Suprapubic skin (tissue), 4 donors: Measurements from ENCODE around the gene CSNK2A2.

ENCODE experiments used
- EP300 ChIP-seq: sonication (generic); formaldehyde crosslinking; IDR thresholded peaks from one replicate; pipeline ENCODE4 v1.6.1; 2017; ENCODE audit warnings: antibody characterized with exemption
- POLR2A ChIP-seq, 2 donors: fragments of 450-650 bp; IDR thresholded peaks; one replicate each; pipeline ENCODE4 v1.6.1; 2017; ENCODE audit warnings: antibody characterized with exemption in 2 of 2, mild to moderate bottlenecking in 2 of 2, moderate library complexity in 2 of 2
- POLR2AphosphoS5 ChIP-seq, 3 donors: sonication (generic); formaldehyde crosslinking; IDR thresholded peaks; one replicate each; pipeline ENCODE4 v1.6.1; 2017; ENCODE audit warnings: antibody characterized with exemption in 3 of 3
- TF ChIP-seq, protein P1 (sequence below), 2 donors: fragments of 200-600 bp in 1 of 2; fragments of 450-650 bp in 1 of 2; sonication (generic) in 1 of 2; IDR thresholded peaks; one replicate each; pipeline ENCODE4 v1.5.1; 2016 to 2019; ENCODE audit warnings: antibody characterized with exemption in 2 of 2, mild to moderate bottlenecking in 1 of 2, moderate library complexity in 1 of 2

DNA sequence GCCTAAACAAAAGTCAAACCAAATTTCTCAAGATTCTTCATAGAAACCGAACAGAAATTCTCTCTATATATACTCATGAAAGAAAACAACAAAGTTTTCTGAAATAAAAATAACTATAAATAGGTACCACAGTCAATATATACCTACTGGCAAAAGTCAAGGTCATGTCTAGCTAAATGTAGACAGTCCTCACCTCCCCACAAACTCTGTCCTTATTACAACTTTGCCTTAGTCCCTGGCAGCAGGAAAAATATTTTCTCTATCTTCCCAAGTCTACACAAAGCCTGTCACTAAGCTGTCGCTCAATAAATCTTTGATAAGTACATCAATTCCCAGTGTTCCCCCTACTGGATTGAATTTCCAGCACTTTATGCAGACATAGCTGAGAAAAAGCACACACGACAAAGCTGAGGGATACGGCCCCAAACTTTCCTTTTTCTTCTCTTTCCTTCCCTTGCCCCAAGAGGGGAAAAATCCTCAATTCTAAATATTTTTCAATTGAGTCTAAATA, 71.4 kb downstream of the CSNK2A2 start:
- TF ChIP-seq, protein P1, sequence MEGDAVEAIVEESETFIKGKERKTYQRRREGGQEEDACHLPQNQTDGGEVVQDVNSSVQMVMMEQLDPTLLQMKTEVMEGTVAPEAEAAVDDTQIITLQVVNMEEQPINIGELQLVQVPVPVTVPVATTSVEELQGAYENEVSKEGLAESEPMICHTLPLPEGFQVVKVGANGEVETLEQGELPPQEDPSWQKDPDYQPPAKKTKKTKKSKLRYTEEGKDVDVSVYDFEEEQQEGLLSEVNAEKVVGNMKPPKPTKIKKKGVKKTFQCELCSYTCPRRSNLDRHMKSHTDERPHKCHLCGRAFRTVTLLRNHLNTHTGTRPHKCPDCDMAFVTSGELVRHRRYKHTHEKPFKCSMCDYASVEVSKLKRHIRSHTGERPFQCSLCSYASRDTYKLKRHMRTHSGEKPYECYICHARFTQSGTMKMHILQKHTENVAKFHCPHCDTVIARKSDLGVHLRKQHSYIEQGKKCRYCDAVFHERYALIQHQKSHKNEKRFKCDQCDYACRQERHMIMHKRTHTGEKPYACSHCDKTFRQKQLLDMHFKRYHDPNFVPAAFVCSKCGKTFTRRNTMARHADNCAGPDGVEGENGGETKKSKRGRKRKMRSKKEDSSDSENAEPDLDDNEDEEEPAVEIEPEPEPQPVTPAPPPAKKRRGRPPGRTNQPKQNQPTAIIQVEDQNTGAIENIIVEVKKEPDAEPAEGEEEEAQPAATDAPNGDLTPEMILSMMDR (IDR thresholded peaks at IDR 0.05) = no peak
- TF ChIP-seq POLR2A (IDR thresholded peaks at IDR 0.05) = no peak
- TF ChIP-seq POLR2AphosphoS5 (IDR thresholded peaks at IDR 0.05) = no peak
- no peak for TF ChIP-seq EP300
